Measurements from ENCODE around the gene EHD1. TPM values are rescaled to one million over a fixed set of nuclear protein-coding genes. Genes with fewer than 3 reads are reported as not detected.

The EHD1 gene
- total and polyA plus RNA-seq, 9 of the 15 experiments (the other 6 are each of a cell fraction or from before 2014, with no cell fraction given), result 0.46 to 65.0 (median 16.4) TPM

DNA sequence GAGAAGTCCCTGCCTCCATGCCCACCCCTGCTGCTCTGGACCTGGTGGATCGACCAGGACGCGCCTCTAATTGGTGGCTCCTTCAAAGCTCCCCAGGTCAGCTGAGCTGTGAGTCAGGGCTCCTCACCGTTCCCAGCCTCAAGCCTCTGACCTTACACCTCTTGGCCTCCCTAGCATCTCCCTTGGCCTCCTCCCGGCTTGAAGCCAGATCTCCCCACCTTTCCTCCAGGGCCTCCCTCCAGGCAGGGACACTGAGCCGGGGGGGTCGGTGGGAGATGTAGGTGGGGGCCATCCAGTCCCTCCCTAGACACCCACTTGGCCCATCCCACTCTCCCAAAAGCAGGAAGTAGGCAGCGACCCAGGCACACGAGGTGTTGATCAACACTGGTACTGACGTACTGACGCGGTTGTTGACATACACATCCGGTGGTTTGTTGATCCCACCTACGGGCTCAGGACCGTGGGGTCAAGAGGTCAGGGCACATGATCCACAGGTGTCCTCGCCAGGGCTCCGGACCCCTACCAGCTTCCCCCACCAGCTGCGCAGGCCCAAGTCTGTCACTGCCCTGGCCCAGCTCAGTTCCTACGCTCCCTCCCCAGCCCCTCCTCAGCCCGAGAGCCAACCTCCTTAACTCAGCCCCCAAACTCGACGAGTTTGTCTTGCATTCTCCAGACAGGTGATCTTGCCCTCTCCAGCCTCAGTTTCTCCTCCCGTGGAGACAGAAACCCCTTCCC is 37.8 kb upstream of the EHD1 start (continued):
- TF ChIP-seq, protein P1, sequence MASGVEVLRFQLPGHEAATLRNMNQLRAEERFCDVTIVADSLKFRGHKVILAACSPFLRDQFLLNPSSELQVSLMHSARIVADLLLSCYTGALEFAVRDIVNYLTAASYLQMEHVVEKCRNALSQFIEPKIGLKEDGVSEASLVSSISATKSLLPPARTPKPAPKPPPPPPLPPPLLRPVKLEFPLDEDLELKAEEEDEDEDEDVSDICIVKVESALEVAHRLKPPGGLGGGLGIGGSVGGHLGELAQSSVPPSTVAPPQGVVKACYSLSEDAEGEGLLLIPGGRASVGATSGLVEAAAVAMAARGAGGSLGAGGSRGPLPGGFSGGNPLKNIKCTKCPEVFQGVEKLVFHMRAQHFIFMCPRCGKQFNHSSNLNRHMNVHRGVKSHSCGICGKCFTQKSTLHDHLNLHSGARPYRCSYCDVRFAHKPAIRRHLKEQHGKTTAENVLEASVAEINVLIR (CRISPR knock-in tag; IDR thresholded peaks at IDR 0.05), result no peak
- TF ChIP-seq GTF2A2 (tag; IDR thresholded peaks at IDR 0.05), result no peak
- TF ChIP-seq MAFG (tag; conservative IDR thresholded peaks at IDR 0.05), result no peak
- TF ChIP-seq FOXK2 (conservative IDR thresholded peaks at IDR 0.05 in 1 of 2, IDR thresholded peaks at IDR 0.05 in 1 of 2; ENCODE audit: low read depth in 2 of 2), result peak; percentile 95 to 98
- no peak for TF ChIP-seq ATF7 (IDR thresholded peaks at IDR 0.05)
- TF ChIP-seq SAFB2 (IDR thresholded peaks at IDR 0.05; ENCODE audit: borderline replicate concordance, low read depth, low read length, severe bottlenecking), result no peak
- TF ChIP-seq MCM7 (IDR thresholded peaks at IDR 0.05), result no peak
- no peak for TF ChIP-seq SRSF3 (IDR thresholded peaks at IDR 0.05; ENCODE audit: insufficient read depth, low read length)
- TF ChIP-seq ZNF764 (CRISPR knock-in tag; IDR thresholded peaks at IDR 0.05; ENCODE audit: low read depth), result no peak
- no peak for TF ChIP-seq ZNF561 (CRISPR knock-in tag; conservative IDR thresholded peaks at IDR 0.05)
- TF ChIP-seq SNIP1 (IDR thresholded peaks at IDR 0.05; ENCODE audit: low read depth), result no peak
- no peak for TF ChIP-seq CBX5 (IDR thresholded peaks at IDR 0.05; ENCODE audit: borderline replicate concordance, low read depth)
- TF ChIP-seq DLX4 (CRISPR knock-in tag; IDR thresholded peaks at IDR 0.05), result no peak
- TF ChIP-seq KLF1 (tag; IDR thresholded peaks at IDR 0.05), result no peak
- TF ChIP-seq PTBP1 (IDR thresholded peaks at IDR 0.05; ENCODE audit: low read depth, low read length), result no peak
- TF ChIP-seq THAP12 (CRISPR knock-in tag; IDR thresholded peaks at IDR 0.05), result no peak
- no peak for TF ChIP-seq FOXJ3 (CRISPR knock-in tag; IDR thresholded peaks at IDR 0.05)
- no peak for TF ChIP-seq HMG20A (CRISPR knock-in tag; conservative IDR thresholded peaks at IDR 0.05)
- no peak for TF ChIP-seq POLR3G (IDR thresholded peaks at IDR 0.05; ENCODE audit: extremely low read depth, insufficient read length, insufficient replicate concordance)
- TF ChIP-seq, protein P2, sequence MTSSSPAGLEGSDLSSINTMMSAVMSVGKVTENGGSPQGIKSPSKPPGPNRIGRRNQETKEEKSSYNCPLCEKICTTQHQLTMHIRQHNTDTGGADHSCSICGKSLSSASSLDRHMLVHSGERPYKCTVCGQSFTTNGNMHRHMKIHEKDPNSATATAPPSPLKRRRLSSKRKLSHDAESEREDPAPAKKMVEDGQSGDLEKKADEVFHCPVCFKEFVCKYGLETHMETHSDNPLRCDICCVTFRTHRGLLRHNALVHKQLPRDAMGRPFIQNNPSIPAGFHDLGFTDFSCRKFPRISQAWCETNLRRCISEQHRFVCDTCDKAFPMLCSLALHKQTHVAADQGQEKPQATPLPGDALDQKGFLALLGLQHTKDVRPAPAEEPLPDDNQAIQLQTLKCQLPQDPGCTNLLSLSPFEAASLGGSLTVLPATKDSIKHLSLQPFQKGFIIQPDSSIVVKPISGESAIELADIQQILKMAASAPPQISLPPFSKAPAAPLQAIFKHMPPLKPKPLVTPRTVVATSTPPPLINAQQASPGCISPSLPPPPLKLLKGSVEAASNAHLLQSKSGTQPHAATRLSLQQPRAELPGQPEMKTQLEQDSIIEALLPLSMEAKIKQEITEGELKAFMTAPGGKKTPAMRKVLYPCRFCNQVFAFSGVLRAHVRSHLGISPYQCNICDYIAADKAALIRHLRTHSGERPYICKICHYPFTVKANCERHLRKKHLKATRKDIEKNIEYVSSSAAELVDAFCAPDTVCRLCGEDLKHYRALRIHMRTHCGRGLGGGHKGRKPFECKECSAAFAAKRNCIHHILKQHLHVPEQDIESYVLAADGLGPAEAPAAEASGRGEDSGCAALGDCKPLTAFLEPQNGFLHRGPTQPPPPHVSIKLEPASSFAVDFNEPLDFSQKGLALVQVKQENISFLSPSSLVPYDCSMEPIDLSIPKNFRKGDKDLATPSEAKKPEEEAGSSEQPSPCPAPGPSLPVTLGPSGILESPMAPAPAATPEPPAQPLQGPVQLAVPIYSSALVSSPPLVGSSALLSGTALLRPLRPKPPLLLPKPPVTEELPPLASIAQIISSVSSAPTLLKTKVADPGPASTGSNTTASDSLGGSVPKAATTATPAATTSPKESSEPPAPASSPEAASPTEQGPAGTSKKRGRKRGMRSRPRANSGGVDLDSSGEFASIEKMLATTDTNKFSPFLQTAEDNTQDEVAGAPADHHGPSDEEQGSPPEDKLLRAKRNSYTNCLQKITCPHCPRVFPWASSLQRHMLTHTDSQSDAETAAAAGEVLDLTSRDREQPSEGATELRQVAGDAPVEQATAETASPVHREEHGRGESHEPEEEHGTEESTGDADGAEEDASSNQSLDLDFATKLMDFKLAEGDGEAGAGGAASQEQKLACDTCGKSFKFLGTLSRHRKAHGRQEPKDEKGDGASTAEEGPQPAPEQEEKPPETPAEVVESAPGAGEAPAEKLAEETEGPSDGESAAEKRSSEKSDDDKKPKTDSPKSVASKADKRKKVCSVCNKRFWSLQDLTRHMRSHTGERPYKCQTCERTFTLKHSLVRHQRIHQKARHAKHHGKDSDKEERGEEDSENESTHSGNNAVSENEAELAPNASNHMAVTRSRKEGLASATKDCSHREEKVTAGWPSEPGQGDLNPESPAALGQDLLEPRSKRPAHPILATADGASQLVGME (CRISPR knock-in tag; IDR thresholded peaks at IDR 0.05), result no peak

All from K562 (cell line).